Sigmoid colon (tissue), 7 donors: ENCODE measurements around the gene NTM. TPM values are rescaled to one million over a fixed set of nuclear protein-coding genes. Genes with fewer than 3 reads are reported as not detected.

Source experiments
- DNase-seq: peaks from one replicate; pipeline ENCODE4 v3.0.0-alpha.2; 2019
- H3K27ac ChIP-seq, 4 donors: fragments of 200-600 bp; sonication (generic); one replicate each; pipeline ENCODE4 v1.5.1; 2016 to 2019; ENCODE audit warnings: mild to moderate bottlenecking in 1 of 4
- H3K27me3 ChIP-seq, 3 donors: fragments of 200-600 bp; sonication (generic); one replicate each; pipeline ENCODE4 v1.5.1; 2019; ENCODE audit warnings: mild to moderate bottlenecking in 1 of 3
- H3K36me3 ChIP-seq, 4 donors: fragments of 200-600 bp; sonication (generic); one replicate each; pipeline ENCODE4 v1.5.1; 2016 to 2019
- H3K4me1 ChIP-seq, 4 donors: fragments of 200-600 bp; sonication (generic); one replicate each; pipeline ENCODE4 v1.5.1; 2017 to 2019
- H3K4me3 ChIP-seq, 4 donors: fragments of 200-600 bp; sonication (generic); one replicate each; pipeline ENCODE4 v1.5.1; 2017 to 2019; ENCODE audit warnings: mild to moderate bottlenecking in 2 of 4, moderate library complexity in 1 of 4
- H3K9me3 ChIP-seq, 4 donors: fragments of 200-600 bp in 3 of 4; sonication (generic) in 3 of 4; one replicate each; pipeline versions ENCODE4 v1.5.1 to v1.6.1; 2013 to 2019
- EP300 ChIP-seq, 4 donors: sonication (generic); formaldehyde crosslinking; IDR thresholded peaks; one replicate each; pipeline ENCODE4 v1.6.1; 2017; ENCODE audit warnings: antibody characterized with exemption in 4 of 4
- POLR2A ChIP-seq, 2 donors: fragments of 450-650 bp; IDR thresholded peaks; one replicate each; pipeline ENCODE4 v1.6.1; 2016; ENCODE audit warnings: antibody characterized with exemption in 2 of 2, mild to moderate bottlenecking in 2 of 2, moderate library complexity in 2 of 2
- POLR2AphosphoS5 ChIP-seq, 4 donors: sonication (generic); formaldehyde crosslinking; IDR thresholded peaks; one replicate each; pipeline ENCODE4 v1.6.1; 2017; ENCODE audit warnings: antibody characterized with exemption in 4 of 4
- WGBS, 2 donors: extraction: QIAGEN DNeasy Blood & Tissue Kit; methylation state at CpG; one replicate each; pipeline ENCODE4 v1.1.7; 2013; 5-methylcytosine and 5-hydroxymethylcytosine counted together
- intact Hi-C: fragments of 100-400 bp; cut with DNase I; formaldehyde crosslinking; loops from one replicate; pipeline ENCODE4 v1.15.1; 2023
- polyA plus RNA-seq, 3 donors: library from polyadenylated mRNA; stranded (reverse); fragments of 200-250 nt; gene quantifications; one replicate each; pipeline ENCODE4 v1.2.3, GENCODE V29; 2013
- total RNA-seq, 4 donors: library from RNA; depleted of rRNA; stranded (reverse); fragments of >200 nt; gene quantifications; one replicate each; pipeline ENCODE4 v1.1.0, GENCODE V29; 2016
- TF ChIP-seq, protein P1 (sequence below), 4 experiments: fragments of 450-650 bp in 3 of 4; fragments of 200-600 bp in 1 of 4; IDR thresholded peaks; one replicate each; pipeline ENCODE4 v1.5.1; 2016 to 2019; ENCODE audit warnings: antibody characterized with exemption in 4 of 4, mild to moderate bottlenecking in 3 of 4, moderate library complexity in 2 of 4
- donor health status: healthy with polysubstance abuse.
- donor health status: Bipolar disorder and iron deficiency.
- donor health status: healthy.

NTM gene
- total and polyA plus RNA-seq, 7 donors = 0.96 to 18.3 (median 6.4) TPM; not detected in 1

DNA sequence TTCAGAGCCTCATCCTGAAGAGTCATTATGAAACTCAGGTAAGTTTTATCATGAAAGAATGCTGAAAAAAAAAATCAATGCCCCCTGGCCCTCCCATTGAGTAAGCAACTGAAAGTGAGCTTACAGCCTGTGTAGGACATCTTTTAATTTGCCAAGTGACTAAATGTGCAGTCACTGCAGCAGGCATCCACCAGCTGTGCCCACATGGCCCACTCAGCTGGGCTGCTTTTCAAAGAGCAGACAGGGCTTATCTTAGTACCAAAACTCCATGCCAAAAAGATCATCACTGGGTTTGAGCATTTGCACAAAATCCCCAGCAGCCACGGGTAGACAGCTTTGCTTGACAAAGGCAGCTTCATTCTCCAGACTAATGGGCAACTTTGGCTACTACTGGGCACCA, 709.7 kb downstream of the NTM start:
- Histone ChIP-seq H3K9me3 (peaks cover 0 to 2% (median 1%) of the 10 kb centered on the region in 4 donors), H3K27me3 (no peaks in the 10 kb centered on the region), H3K4me3 (no peak overlapping the region), H3K4me1 (no peaks in the 10 kb centered on the region), H3K36me3 (no peaks in the 10 kb centered on the region), H3K27ac (no peak overlapping the region)
- DNase-seq = no peak
- intact Hi-C loops = no loop called here
- TF ChIP-seq POLR2A (IDR thresholded peaks at IDR 0.05) = no peak
- TF ChIP-seq POLR2AphosphoS5 (IDR thresholded peaks at IDR 0.05) = no peak
- TF ChIP-seq EP300 (IDR thresholded peaks at IDR 0.05) = no peak
- TF ChIP-seq, protein P1, sequence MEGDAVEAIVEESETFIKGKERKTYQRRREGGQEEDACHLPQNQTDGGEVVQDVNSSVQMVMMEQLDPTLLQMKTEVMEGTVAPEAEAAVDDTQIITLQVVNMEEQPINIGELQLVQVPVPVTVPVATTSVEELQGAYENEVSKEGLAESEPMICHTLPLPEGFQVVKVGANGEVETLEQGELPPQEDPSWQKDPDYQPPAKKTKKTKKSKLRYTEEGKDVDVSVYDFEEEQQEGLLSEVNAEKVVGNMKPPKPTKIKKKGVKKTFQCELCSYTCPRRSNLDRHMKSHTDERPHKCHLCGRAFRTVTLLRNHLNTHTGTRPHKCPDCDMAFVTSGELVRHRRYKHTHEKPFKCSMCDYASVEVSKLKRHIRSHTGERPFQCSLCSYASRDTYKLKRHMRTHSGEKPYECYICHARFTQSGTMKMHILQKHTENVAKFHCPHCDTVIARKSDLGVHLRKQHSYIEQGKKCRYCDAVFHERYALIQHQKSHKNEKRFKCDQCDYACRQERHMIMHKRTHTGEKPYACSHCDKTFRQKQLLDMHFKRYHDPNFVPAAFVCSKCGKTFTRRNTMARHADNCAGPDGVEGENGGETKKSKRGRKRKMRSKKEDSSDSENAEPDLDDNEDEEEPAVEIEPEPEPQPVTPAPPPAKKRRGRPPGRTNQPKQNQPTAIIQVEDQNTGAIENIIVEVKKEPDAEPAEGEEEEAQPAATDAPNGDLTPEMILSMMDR (IDR thresholded peaks at IDR 0.05) = no peak
- WGBS, 2 donors = 45 to 61% methylated on average over 1 of the region's 1 CpG

DNA sequence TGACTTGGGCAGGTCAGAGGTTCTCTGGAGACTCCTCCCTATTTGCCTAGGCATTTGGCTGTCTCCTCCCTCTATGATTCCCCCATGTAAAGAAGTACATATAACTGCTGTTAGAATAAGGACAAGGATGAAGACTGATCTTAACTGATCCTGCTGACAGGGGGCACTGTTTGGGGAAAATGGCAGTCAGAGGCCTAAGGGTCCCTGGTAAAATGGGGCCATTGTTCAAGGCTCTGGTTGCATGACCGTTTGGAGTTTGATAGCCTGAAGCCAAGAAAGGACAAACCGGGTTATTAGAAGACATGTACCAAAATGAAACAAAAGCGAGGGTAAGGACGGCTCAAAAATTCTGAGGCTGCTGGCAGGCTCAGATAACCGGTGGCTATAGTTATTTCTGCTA, 712.2 kb downstream of the NTM start:
- TF ChIP-seq EP300 (IDR thresholded peaks at IDR 0.05) (no peak), POLR2A (IDR thresholded peaks at IDR 0.05) (no peak), POLR2AphosphoS5 (IDR thresholded peaks at IDR 0.05) (no peak)
- TF ChIP-seq, protein P1 (IDR thresholded peaks at IDR 0.05) = no peak
- Histone ChIP-seq H3K4me3 (no peak overlapping the region), H3K9me3 (peaks cover 0 to 7% (median 1%) of the 10 kb centered on the region in 4 donors), H3K27me3 (no peaks in the 10 kb centered on the region), H3K36me3 (no peaks in the 10 kb centered on the region), H3K27ac (no peak overlapping the region), H3K4me1 (no peaks in the 10 kb centered on the region)
- intact Hi-C loops = no loop called here
- 78 to 89% methylated on average over 5 of the region's 5 CpGs for WGBS, 2 donors
- no peak for DNase-seq

DNA sequence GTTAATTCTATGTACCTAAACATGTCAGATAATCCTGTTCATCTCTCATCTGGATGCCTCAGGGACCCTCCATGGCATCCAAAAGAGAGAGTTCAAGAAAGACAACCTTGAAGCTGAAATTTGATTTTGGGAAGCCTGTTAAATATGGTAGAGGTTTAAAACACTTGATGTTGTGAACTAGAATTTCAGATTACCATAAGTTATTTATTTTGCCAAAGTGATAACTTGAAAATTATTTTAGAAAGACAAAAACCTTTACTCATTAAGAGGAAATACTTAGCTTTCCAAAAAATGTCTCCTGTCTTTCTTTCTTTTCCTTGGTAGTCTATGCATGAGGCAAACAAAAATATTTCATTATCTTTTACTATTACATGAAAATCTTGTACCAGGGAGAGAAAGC, 714.0 kb downstream of the NTM start:
- intact Hi-C loops = no loop called here
- no peaks in the 10 kb centered on the region for H3K36me3 ChIP-seq
- H3K27me3 ChIP-seq = no peaks in the 10 kb centered on the region
- H3K27ac ChIP-seq = no peak overlapping the region
- no peaks in the 10 kb centered on the region for H3K4me1 ChIP-seq
- H3K9me3 ChIP-seq = peaks cover 0 to 7% (median 1%) of the 10 kb centered on the region in 4 donors
- no peak overlapping the region for H3K4me3 ChIP-seq
- TF ChIP-seq POLR2AphosphoS5 (IDR thresholded peaks at IDR 0.05) (no peak), EP300 (IDR thresholded peaks at IDR 0.05) (no peak), POLR2A (IDR thresholded peaks at IDR 0.05) (no peak)
- TF ChIP-seq, protein P1 (IDR thresholded peaks at IDR 0.05) = no peak
- no peak for DNase-seq

DNA sequence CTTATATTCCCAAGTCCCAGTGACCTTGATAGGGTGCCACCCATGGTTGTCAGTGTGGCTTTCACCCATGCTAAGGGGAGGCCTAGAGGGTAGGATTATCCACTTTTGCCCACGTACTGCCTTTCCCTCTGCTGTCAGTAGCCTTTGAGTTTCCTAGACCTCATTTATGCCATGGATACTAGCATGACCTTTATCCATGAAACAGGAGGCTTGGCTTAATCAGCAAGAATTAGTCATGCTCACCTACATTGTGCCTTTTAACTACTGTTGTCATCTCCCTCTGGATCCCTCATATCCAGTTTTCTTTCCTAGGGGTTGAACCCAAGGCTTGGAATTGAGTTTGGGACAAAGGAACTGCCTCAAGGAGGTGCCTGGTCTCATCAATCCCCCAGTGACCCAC, 716.7 kb downstream of the NTM start:
- Histone ChIP-seq H3K4me3 (no peak overlapping the region), H3K36me3 (no peaks in the 10 kb centered on the region), H3K9me3 (peaks cover 0 to 7% (median 1%) of the 10 kb centered on the region in 4 donors), H3K27ac (no peak overlapping the region), H3K4me1 (no peaks in the 10 kb centered on the region), H3K27me3 (no peaks in the 10 kb centered on the region)
- 66 to 81% methylated on average over 1 of the region's 1 CpG for WGBS, 2 donors
- intact Hi-C loops = no loop called here
- no peak for DNase-seq
- TF ChIP-seq EP300 (IDR thresholded peaks at IDR 0.05) (no peak), POLR2AphosphoS5 (IDR thresholded peaks at IDR 0.05) (no peak), POLR2A (IDR thresholded peaks at IDR 0.05) (no peak)
- TF ChIP-seq, protein P1 (IDR thresholded peaks at IDR 0.05) = no peak

DNA sequence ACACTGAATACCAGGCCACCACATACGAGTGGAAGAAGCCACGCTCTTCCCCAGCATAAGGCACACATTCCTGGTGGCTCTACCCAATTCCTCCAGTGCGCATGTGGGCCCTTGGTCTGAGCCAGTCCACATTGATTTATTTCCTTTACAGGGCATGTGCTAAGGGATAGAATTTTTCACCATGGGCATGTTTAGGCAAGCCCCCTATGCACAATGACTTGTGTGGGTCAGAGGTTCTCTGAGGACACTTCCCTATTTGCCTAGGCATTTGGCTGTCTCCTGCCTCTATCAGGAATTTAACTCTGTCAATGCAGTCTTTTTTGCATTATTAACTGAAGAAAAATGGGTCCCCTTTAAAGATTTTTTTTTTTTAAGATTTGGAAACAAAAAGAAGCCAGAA, 718.1 kb downstream of the NTM start:
- 87 to 94% methylated on average over 3 of the region's 3 CpGs for WGBS, 2 donors
- TF ChIP-seq POLR2A (IDR thresholded peaks at IDR 0.05) (no peak), EP300 (IDR thresholded peaks at IDR 0.05) (no peak), POLR2AphosphoS5 (IDR thresholded peaks at IDR 0.05) (no peak)
- TF ChIP-seq, protein P1 (IDR thresholded peaks at IDR 0.05) = no peak
- no peak for DNase-seq
- intact Hi-C loops = no loop called here
- Histone ChIP-seq H3K27ac (no peak overlapping the region), H3K9me3 (peaks cover 0 to 7% (median 1%) of the 10 kb centered on the region in 4 donors), H3K36me3 (no peaks in the 10 kb centered on the region), H3K4me3 (no peak overlapping the region), H3K4me1 (no peaks in the 10 kb centered on the region), H3K27me3 (no peaks in the 10 kb centered on the region)
